Activated CD8-positive, alpha-beta memory T cell treated with anti-CD3 and anti-CD28 coated beads for 1 hour (primary cell): ENCODE results near the gene MBD3L3.
"Not testable (repeated sequence)": the region's sequence is repeated elsewhere in the genome, so short reads cannot be mapped to it uniquely, and the experiment has no call there.

ENCODE experiments used
- DNase-seq, 2 donors: peaks; one replicate each; pipeline ENCODE4 v3.0.0-alpha.2; 2020; ENCODE audit warnings: low read depth in 1 of 2; ENCODE audit errors: extremely low read depth in 1 of 2

Gene MBD3L3

GRCh38 chr19:7063764-7064418, 5.4 kb upstream of the MBD3L3 start:
- no peak for DNase-seq

DNA sequence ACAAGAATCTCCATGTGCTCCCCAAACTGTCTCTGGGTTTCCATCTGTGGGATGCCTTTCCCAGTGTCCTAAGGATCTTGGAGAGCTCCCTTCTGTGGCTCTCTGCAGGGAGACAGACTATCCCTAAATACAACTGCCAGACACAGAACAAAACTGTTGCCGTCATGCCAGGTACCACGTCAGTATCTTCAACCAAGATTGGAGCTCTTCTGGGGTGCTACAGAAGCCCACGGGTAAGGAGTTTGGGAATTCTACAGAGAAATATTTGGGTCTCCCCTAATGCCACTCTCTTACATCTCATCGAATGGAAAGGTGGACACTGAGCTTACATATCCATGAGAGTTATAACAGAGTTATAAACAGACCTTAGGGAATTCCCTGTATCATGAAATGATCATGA, 4.9 kb upstream of the MBD3L3 start:
- DNase-seq: no peak

- DNase-seq: not testable (repeated sequence)
Observed at GRCh38 chr19:7059977-7060376, 1.5 kb upstream of the MBD3L3 start.

- not testable (repeated sequence) for DNase-seq
Observed at GRCh38 chr19:7056371-7056770, 2.1 kb downstream of the MBD3L3 start.

GRCh38 chr19:7055679-7056078, 2.8 kb downstream of the MBD3L3 start:
- not testable (repeated sequence) for DNase-seq

DNA sequence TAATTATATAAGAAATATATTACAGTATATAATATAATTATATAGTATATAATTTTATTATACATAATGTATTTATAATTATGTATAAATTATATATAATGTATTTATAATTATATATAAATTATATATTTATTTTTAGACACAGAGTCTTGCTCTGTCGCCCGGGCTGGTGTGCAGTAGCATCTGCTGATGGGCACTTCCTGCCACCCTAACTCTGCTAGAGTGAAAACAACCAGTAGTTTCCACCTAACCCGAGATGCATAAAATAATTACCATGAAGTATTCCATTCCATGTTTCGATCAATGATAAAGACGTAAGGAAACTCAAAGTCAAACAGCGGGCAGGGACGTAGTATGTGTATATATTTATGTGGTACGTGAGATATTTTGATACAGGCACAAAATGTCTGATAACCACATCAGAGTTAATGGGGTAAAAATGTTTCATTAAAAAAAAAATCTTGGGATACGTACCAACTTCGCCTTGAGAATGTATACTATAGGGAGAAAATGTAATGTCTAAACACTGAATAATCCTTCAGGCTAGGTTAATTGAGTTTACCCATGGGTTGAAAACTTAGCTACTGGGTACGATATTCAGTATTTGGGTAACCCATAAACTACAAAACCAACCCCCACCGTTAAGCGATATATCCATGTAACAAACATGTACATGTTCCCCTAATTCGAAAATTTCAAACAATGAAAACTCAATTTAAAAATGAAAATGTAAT, 3.7 kb downstream of the MBD3L3 start:
- DNase-seq: not testable (repeated sequence)

- DNase-seq: not testable (repeated sequence)
Observed at GRCh38 chr19:7052896-7053295, 5.6 kb downstream of the MBD3L3 start.

GRCh38 chr19:7051421-7051820, 7.1 kb downstream of the MBD3L3 start:
- not testable (repeated sequence) for DNase-seq

- DNase-seq: not testable (repeated sequence)
Observed at GRCh38 chr19:7049021-7049420, 9.5 kb downstream of the MBD3L3 start, which contains the start of gene MBD3L2. Gene MBD3L2, plus strand, starts transcription at chr19:7049321. Its CDS starts 53 bp downstream, at chr19:7049374.

DNA sequence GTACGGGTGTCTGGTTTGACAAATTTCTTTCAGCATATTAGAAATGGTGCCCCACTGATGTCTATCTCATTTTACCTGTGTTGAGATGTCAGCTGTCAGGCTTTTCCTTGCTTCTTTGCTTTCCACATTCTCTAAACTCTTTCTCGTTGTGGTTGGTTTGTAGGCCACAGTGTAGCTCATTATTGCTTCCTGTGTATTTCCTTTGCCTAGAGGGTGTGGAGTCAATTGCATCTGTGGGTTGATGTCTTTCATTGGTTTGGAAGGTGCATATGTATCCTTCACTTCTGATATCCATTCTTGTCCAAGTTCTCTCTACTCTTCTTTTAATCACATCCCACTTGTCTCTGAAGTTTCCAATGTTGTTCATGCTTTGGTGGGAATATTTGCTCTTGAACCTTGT, 16.9 kb downstream of the MBD3L3 start:
- not testable (repeated sequence) for DNase-seq

DNA sequence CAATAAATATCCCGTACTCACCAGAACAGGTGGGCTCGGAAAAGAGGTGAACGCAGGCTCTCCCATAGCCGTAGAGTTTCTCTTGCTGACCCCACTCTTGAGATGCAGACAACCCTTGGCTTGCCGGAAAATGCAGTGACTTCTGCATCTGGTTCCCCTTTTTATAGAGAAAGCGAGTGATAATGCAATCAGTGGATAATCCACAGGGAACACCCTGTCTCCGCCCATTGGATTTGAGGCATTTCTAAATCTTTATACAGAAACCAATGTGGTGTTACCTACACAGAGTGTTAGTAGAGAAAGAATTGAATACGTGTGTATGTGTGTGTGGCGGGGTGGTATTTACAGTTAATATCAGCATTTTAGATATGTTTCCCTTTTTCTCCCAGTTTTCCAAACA, 18.4 kb downstream of the MBD3L3 start, which contains the start of gene MBD3L4:
TSS of gene MBD3L4 (minus strand) at position 101 of the 400 bp plus-strand sequence. CDS start at position 66, 35 bp downstream.
- not testable (repeated sequence) for DNase-seq

DNA sequence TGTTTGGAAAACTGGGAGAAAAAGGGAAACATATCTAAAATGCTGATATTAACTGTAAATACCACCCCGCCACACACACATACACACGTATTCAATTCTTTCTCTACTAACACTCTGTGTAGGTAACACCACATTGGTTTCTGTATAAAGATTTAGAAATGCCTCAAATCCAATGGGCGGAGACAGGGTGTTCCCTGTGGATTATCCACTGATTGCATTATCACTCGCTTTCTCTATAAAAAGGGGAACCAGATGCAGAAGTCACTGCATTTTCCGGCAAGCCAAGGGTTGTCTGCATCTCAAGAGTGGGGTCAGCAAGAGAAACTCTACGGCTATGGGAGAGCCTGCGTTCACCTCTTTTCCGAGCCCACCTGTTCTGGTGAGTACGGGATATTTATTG, 28.2 kb downstream of the MBD3L3 start, which contains the start of gene MBD3L5:
TSS of gene MBD3L5 (plus strand) at position 301 of the 400 bp plus-strand sequence. CDS start at position 335, 34 bp downstream.
- not testable (repeated sequence) for DNase-seq

- not testable (repeated sequence) for DNase-seq
Observed at GRCh38 chr19:7028790-7029189, 29.7 kb downstream of the MBD3L3 start.

DNA sequence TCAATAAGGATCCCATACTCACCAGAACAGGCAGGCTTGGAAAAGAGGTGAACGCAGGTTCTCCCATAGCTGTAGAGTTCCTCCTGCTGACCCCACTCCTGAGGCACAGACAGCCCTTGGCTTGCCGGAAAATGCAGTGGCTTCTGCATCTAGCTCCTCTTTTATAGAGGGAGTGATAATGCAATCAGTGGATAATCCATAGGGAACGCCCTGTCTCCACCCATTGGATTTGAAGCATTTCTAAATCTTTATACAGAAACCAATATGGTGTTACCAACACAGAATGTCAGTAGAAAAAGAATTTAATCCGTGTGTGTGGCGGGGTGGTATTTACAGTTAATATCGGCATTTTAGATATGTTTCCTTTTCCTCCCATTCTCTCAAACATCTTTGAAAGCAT, 37.1 kb downstream of the MBD3L3 start, which contains the start of gene MBD3L2B:
TSS of gene MBD3L2B (minus strand) at position 101 of the 400 bp plus-strand sequence. CDS start at position 67, 34 bp downstream.
- DNase-seq: not testable (repeated sequence)

DNA sequence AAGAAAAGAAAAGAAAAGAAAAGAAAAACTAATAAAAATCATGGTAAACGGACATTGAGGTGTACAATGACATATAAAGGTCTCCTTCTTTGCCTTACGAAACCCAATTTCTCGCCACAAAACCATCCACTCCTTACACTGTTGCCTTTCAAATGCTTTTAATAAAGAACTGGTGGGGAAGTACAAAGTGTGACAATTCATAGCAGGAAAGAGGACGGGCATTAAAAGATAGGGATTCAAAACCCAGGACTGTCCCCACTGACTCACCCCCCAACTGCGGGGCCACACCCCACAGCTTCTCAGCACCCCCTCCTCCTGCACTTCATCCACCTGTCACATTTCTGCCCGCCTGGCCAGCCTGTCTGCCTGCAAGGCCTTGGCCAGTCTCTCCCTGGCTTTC, 39.6 kb downstream of the MBD3L3 start:
- no peak for DNase-seq

- DNase-seq: no peak
Observed at GRCh38 chr19:7013678-7014077, 44.8 kb downstream of the MBD3L3 start.

GRCh38 chr19:7010722-7011593, 47.5 kb downstream of the MBD3L3 start:
- DNase-seq: no peak

DNA sequence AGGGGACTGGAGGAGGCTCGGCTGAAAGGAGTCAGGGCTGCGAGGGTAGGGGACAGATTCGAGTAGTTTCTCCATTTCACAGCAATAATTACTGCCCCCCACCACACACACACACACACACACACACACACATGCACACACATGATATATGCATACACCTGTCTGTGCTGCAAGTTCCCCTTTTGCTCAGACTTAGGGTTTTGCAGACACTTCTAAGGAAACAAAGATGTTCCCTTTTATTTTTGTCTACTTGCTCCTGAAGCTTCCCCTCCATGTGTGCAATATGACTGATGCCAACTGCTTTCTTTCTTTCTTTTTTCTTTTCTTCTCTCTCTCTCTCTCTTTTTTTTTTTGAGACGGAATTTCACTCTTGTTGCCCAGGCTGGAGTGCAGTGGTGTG, 50.6 kb downstream of the MBD3L3 start:
- DNase-seq: no peak
